ENCODE measurements around the gene GPR157.

GPR157 gene

GRCh38 chr1:9087411-9088125, 41.3 kb downstream of the GPR157 start:
- DNase-seq (ENCODE audit: low spot score) = no peak

- no peak for DNase-seq (ENCODE audit: low spot score)
These were observed 42.1 kb downstream of the GPR157 start for GRCh38 chr1:9086796-9087195.

GRCh38 chr1:9086045-9086444, 42.9 kb downstream of the GPR157 start:
- DNase-seq (ENCODE audit: low spot score) = no peak

GRCh38 chr1:9085306-9085940, 43.5 kb downstream of the GPR157 start:
- DNase-seq (ENCODE audit: low spot score) = no peak

- peak; percentile 42 for DNase-seq (ENCODE audit: low spot score)
These were observed 44.0 kb downstream of the GPR157 start for GRCh38 chr1:9084906-9085305.

- DNase-seq (ENCODE audit: low spot score) = no peak
These were observed 47.4 kb downstream of the GPR157 start for GRCh38 chr1:9081473-9081872.

GRCh38 chr1:9080705-9081291, 48.1 kb downstream of the GPR157 start:
- DNase-seq (ENCODE audit: low spot score) = no peak

- DNase-seq (ENCODE audit: low spot score) = no peak
These were observed 48.8 kb downstream of the GPR157 start for GRCh38 chr1:9079988-9080704.

- no peak for DNase-seq (ENCODE audit: low spot score)
These were observed 50.0 kb downstream of the GPR157 start for GRCh38 chr1:9078752-9079500.

GRCh38 chr1:9078015-9078751, 50.7 kb downstream of the GPR157 start:
- no peak for DNase-seq (ENCODE audit: low spot score)

GRCh38 chr1:9075022-9075421, 53.9 kb downstream of the GPR157 start:
- DNase-seq (ENCODE audit: low spot score) = no peak

GRCh38 chr1:9073143-9073542, 55.8 kb downstream of the GPR157 start:
- DNase-seq (ENCODE audit: low spot score) = peak; percentile 54

GRCh38 chr1:9071554-9072235, 57.2 kb downstream of the GPR157 start:
- DNase-seq (ENCODE audit: low spot score) = no peak

GRCh38 chr1:9070486-9070885, 58.4 kb downstream of the GPR157 start:
- no peak for DNase-seq (ENCODE audit: low spot score)

GRCh38 chr1:9069326-9070100, 59.4 kb downstream of the GPR157 start, which contains the start of gene SLC2A5:
TSS of gene SLC2A5 (minus strand) at chr1:9069635. CDS start at chr1:9069536, 99 bp downstream.
- peak; percentile 82 for DNase-seq (ENCODE audit: low spot score)

GRCh38 chr1:9068981-9069325, 59.9 kb downstream of the GPR157 start:
- no peak for DNase-seq (ENCODE audit: low spot score)

GRCh38 chr1:9066945-9067807, 61.7 kb downstream of the GPR157 start:
- DNase-seq (ENCODE audit: low spot score) = peak; percentile 69

GRCh38 chr1:9065213-9065751, 63.6 kb downstream of the GPR157 start:
- DNase-seq (ENCODE audit: low spot score) = no peak

- DNase-seq (ENCODE audit: low spot score) = no peak
These were observed 66.1 kb downstream of the GPR157 start for GRCh38 chr1:9062846-9063245.
